B cell (primary cell): ENCODE data around the gene OR52K1. TPM values are rescaled to one million over a fixed set of nuclear protein-coding genes. Genes with fewer than 3 reads are reported as not detected.

Experiments
- ATAC-seq: fragments of 200-7000 bp; cut with Tn5 transposase; one replicate; pipeline ENCODE4 v1.10.0; 2021; ENCODE audit warnings: low read depth, mild to moderate bottlenecking, moderate number of reproducible peaks, moderate library complexity
- CTCF ChIA-PET: fragments of 350-600 bp; sonication (Branson Sonifier 250); formaldehyde crosslinking; loops from one replicate; lab custom pipeline; 2021; ENCODE audit warnings: antibody characterized with exemption, inconsistent platforms; lab: Charles Lee
- POLR2A ChIA-PET: fragments of 350-600 bp; sonication (Branson Sonifier 250); formaldehyde crosslinking; loops from one replicate; lab custom pipeline; 2021; ENCODE audit warnings: antibody characterized with exemption; lab: Charles Lee
- DNase-seq: peaks from one replicate; pipeline ENCODE4 v3.0.0; 2013
- H2AFZ ChIP-seq: 2 replicates; pipeline ENCODE4 v1.6.1; 2012; ENCODE audit warnings: mild to moderate bottlenecking, low read depth, low read length; ENCODE audit not compliant: insufficient read depth, poor library complexity, severe bottlenecking
- H3K27ac ChIP-seq, 2 donors: 1 replicate in 1 of 2; 2 replicates in 1 of 2; pipeline ENCODE4 v1.5.1; 2012 to 2013; ENCODE audit warnings: low read length in 2 of 2, mild to moderate bottlenecking in 2 of 2, moderate library complexity in 1 of 2
- H3K27me3 ChIP-seq, 4 experiments: fragments of 200-600 bp in 1 of 4; sonication (generic) in 1 of 4; replicated peaks in 1 of 4; 1 replicate in 2 of 4; 2 replicates in 2 of 4; pipeline versions ENCODE4 v1.6.1 to v1.7.0; 2013 to 2016; ENCODE audit warnings: low read length in 3 of 4, mild to moderate bottlenecking in 2 of 4, mixed read lengths in 1 of 4, moderate library complexity in 1 of 4; ENCODE audit not compliant: insufficient read depth in 4 of 4, control insufficient read depth in 3 of 4; ENCODE audit errors: control extremely low read depth in 1 of 4
- H3K36me3 ChIP-seq, 2 experiments: replicated peaks in 1 of 2; 1 replicate in 1 of 2; 2 replicates in 1 of 2; pipeline versions ENCODE4 v1.6.1 to v1.7.1; 2013; ENCODE audit warnings: low read length in 1 of 2; ENCODE audit not compliant: insufficient read depth in 2 of 2, control insufficient read depth in 1 of 2; ENCODE audit errors: control extremely low read depth in 1 of 2, extremely low read depth in 1 of 2
- H3K4me1 ChIP-seq, 2 donors: fragments of 200-600 bp in 1 of 2; sonication (generic) in 1 of 2; 1 replicate in 1 of 2; 2 replicates in 1 of 2; pipeline versions ENCODE4 v1.5.1 to v1.6.1; 2013 to 2017; ENCODE audit warnings: low read length in 2 of 2; ENCODE audit not compliant: control insufficient read depth in 2 of 2, insufficient read depth in 2 of 2
- H3K4me2 ChIP-seq: replicated peaks from 2 replicates; pipeline ENCODE3; 2012; ENCODE audit warnings: mild to moderate bottlenecking, low read depth, low read length; ENCODE audit not compliant: poor library complexity, severe bottlenecking
- H3K4me3 ChIP-seq, 5 experiments: fragments of 200-600 bp in 1 of 5; sonication (generic) in 1 of 5; 1 replicate in 3 of 5; 2 replicates in 2 of 5; pipeline versions ENCODE4 v1.5.1 to v1.7.0; 2011 to 2016; ENCODE audit warnings: low read length in 4 of 5, mild to moderate bottlenecking in 4 of 5, low read depth in 2 of 5, control low read depth in 1 of 5, moderate library complexity in 1 of 5; ENCODE audit not compliant: insufficient read depth in 1 of 5; ENCODE audit errors: control extremely low read depth in 1 of 5, extremely low read depth in 1 of 5
- H3K79me2 ChIP-seq: fragments of 200-600 bp; sonication (generic); one replicate; pipeline ENCODE4 v1.6.0; 2016; ENCODE audit warnings: low read length; ENCODE audit not compliant: control insufficient read depth, insufficient read depth
- H3K9ac ChIP-seq: fragments of 200-600 bp; sonication (generic); 2 replicates; pipeline ENCODE4 v1.6.1; 2017; ENCODE audit warnings: mild to moderate bottlenecking, low read length, moderate library complexity
- H3K9me3 ChIP-seq, 3 donors: one replicate each; pipeline versions ENCODE4 v1.6.1 to v1.7.1; 2013; ENCODE audit warnings: low read length in 2 of 3; ENCODE audit not compliant: control insufficient read depth in 2 of 3, insufficient read depth in 1 of 3; ENCODE audit errors: control extremely low read depth in 1 of 3
- H4K20me1 ChIP-seq: 2 replicates; pipeline ENCODE4 v1.6.0; 2012; ENCODE audit warnings: mild to moderate bottlenecking, low read length; ENCODE audit not compliant: insufficient read depth, control insufficient read depth, poor library complexity, severe bottlenecking
- H3K27ac Mint-ChIP-seq: one replicate; pipeline ENCODE4 v1.8.0; 2021; ENCODE audit warnings: mixed read lengths
- H3K27me3 Mint-ChIP-seq: one replicate; pipeline ENCODE4 v1.8.0; 2021; ENCODE audit warnings: mixed read lengths
- H3K4me1 Mint-ChIP-seq: one replicate; pipeline ENCODE4 v1.8.0; 2021; ENCODE audit warnings: mixed read lengths
- H3K4me3 Mint-ChIP-seq: one replicate; pipeline ENCODE4 v1.8.0; 2021; ENCODE audit warnings: mixed read lengths
- H3K9me3 Mint-ChIP-seq: one replicate; pipeline ENCODE4 v1.8.0; 2022; ENCODE audit warnings: mixed read lengths; ENCODE audit not compliant: insufficient read depth
- EZH2 ChIP-seq: IDR thresholded peaks from 2 replicates; pipeline ENCODE4 v1.6.1; 2012; ENCODE audit warnings: borderline replicate concordance, low read depth, mild to moderate bottlenecking, moderate library complexity, low read length; ENCODE audit not compliant: insufficient read depth, poor library complexity, severe bottlenecking
- WGBS: methylation state at CpG from one replicate; pipeline ENCODE4 v1.1.5; 2013; ENCODE audit warnings: missing lambda C conversion rate; ENCODE audit not compliant: insufficient coverage; 5-methylcytosine and 5-hydroxymethylcytosine counted together
- intact Hi-C: fragments of 100-400 bp; cut with micrococcal nuclease; formaldehyde crosslinking; loops from one replicate; pipeline ENCODE4 v1.10.0; 2022
- polyA plus RNA-seq: library from polyadenylated mRNA; depleted of rRNA; stranded (reverse); fragments of >200 nt; gene quantifications from 2 replicates; pipeline ENCODE4 v1.2.3, GENCODE V29; 2012
- total RNA-seq, 2 donors: library from RNA; stranded (reverse); fragments of 120-200 nt in 1 of 2; gene quantifications; 1 replicate in 1 of 2; 2 replicates in 1 of 2; pipeline versions ENCODE4 v1.2.3 to v1.2.4, GENCODE V29; 2013 to 2022
- TF ChIP-seq, protein P1 (sequence below): fragments of 200-600 bp; IDR thresholded peaks from one replicate; pipeline ENCODE4 v1.8.0; 2022; ENCODE audit warnings: antibody characterized with exemption, mild to moderate bottlenecking

OR52K1 gene
- total and polyA plus RNA-seq, 2 donors (not counting 1 experiment from before 2014, with no cell fraction given) = not detected

DNA sequence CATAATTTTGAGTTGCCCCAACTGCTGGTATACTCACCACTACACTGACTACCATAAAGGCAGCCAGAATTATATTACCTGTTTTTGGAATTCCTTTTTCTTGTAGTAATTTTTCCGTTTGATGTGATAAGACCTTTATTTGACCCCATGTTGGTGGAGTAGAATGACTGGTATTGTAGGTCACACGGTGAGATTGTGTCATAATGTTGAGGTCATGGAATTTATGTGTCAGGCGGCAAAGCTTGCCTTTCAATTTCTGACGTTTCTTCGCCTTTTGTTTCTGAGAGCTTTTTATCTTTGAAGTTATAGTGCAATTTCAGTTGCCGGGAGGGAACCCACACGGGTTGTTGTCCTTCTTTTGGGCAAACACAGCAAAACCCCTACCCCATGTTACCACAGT lies 13.0 kb downstream of the OR52K1 start:
- Histone ChIP-seq H3K79me2 (no peaks in the 10 kb centered on the region), H3K4me2 (no peak overlapping the region), H4K20me1 (no peaks in the 10 kb centered on the region), H3K36me3 (no peaks in the 10 kb centered on the region), H3K9ac (no peak overlapping the region), H3K4me3 (no peak overlapping the region), H3K27ac (no peak overlapping the region), H2AFZ (no peak overlapping the region), H3K9me3 (peaks cover 0 to 4% (median 1%) of the 10 kb centered on the region in 3 donors), H3K4me1 (peaks cover 0 to 3% of the 10 kb centered on the region in 2 donors), H3K27me3 (peaks cover 0 to 4% (median 0%) of the 10 kb centered on the region in 4 experiments)
- peaks cover 8% of the 10 kb centered on the region for H3K4me1 Mint-ChIP-seq
- TF ChIP-seq EZH2 = no peak
- TF ChIP-seq, protein P1, sequence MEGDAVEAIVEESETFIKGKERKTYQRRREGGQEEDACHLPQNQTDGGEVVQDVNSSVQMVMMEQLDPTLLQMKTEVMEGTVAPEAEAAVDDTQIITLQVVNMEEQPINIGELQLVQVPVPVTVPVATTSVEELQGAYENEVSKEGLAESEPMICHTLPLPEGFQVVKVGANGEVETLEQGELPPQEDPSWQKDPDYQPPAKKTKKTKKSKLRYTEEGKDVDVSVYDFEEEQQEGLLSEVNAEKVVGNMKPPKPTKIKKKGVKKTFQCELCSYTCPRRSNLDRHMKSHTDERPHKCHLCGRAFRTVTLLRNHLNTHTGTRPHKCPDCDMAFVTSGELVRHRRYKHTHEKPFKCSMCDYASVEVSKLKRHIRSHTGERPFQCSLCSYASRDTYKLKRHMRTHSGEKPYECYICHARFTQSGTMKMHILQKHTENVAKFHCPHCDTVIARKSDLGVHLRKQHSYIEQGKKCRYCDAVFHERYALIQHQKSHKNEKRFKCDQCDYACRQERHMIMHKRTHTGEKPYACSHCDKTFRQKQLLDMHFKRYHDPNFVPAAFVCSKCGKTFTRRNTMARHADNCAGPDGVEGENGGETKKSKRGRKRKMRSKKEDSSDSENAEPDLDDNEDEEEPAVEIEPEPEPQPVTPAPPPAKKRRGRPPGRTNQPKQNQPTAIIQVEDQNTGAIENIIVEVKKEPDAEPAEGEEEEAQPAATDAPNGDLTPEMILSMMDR = no peak
- no peak overlapping the region for H3K27ac Mint-ChIP-seq
- ChIA-PET POLR2A (no interaction called here), CTCF (interaction anchor here (5.9 kb wide), 1 partner anchor 308 kb away, joined by 87 read pairs; no protein-coding TSS in a partner anchor)
- peaks cover 35% of the 10 kb centered on the region for H3K27me3 Mint-ChIP-seq
- no peak for DNase-seq
- intact Hi-C loops = no loop called here
- no peak for ATAC-seq
- H3K9me3 Mint-ChIP-seq = peaks cover 6% of the 10 kb centered on the region
- H3K4me3 Mint-ChIP-seq = no peak overlapping the region
- 81% methylated on average over 3 of the region's 7 CpGs for WGBS

DNA sequence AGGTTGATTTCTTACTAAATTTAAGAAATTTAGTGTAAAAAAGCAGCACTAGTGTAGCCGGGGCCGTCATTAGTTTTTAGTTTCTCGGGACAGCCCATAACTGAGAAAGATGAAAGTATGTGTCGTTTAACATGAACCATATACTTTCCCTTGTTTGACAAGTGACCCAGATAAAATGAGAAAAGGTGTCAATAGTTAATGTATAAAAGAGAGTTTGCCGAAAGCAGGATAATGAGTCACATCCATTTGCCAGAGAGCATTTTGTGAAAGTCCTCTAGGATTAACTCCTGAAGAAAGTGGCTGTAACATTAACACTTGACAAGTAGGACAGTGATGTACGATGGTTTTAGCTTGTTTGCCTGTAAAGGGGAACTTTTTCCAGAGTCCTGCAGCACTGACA lies 13.5 kb downstream of the OR52K1 start:
- ChIA-PET CTCF (interaction anchor here (5.9 kb wide), 1 partner anchor 309 kb away, joined by 87 read pairs; no protein-coding TSS in a partner anchor), POLR2A (no interaction called here)
- H3K9me3 Mint-ChIP-seq = peaks cover 6% of the 10 kb centered on the region
- H4K20me1 ChIP-seq = no peaks in the 10 kb centered on the region
- H3K27me3 ChIP-seq = peaks cover 0 to 4% (median 0%) of the 10 kb centered on the region in 4 experiments
- peaks cover 0 to 4% (median 1%) of the 10 kb centered on the region in 3 donors for H3K9me3 ChIP-seq
- TF ChIP-seq, protein P1 = no peak
- no peak for TF ChIP-seq EZH2
- H3K4me1 Mint-ChIP-seq = peaks cover 8% of the 10 kb centered on the region
- no peak overlapping the region for H2AFZ ChIP-seq
- no peak overlapping the region for H3K4me3 Mint-ChIP-seq
- no peaks in the 10 kb centered on the region for H3K79me2 ChIP-seq
- H3K4me2 ChIP-seq = no peak overlapping the region
- H3K36me3 ChIP-seq = no peaks in the 10 kb centered on the region
- peaks cover 0 to 3% of the 10 kb centered on the region in 2 donors for H3K4me1 ChIP-seq
- 67% methylated on average over 2 of the region's 6 CpGs for WGBS
- peaks cover 35% of the 10 kb centered on the region for H3K27me3 Mint-ChIP-seq
- no peak for DNase-seq
- no peak overlapping the region for H3K9ac ChIP-seq
- ATAC-seq = no peak
- no peak overlapping the region for H3K27ac Mint-ChIP-seq
- intact Hi-C loops = no loop called here
- no peak overlapping the region for H3K27ac ChIP-seq
- no peak overlapping the region for H3K4me3 ChIP-seq
